Measurements from ENCODE around the gene DOK7. TPM values are rescaled to one million over a fixed set of nuclear protein-coding genes. Genes with fewer than 3 reads are reported as not detected.

The DOK7 gene
- total RNA-seq, 1 experiment from 2014 or later: not detected

DNA sequence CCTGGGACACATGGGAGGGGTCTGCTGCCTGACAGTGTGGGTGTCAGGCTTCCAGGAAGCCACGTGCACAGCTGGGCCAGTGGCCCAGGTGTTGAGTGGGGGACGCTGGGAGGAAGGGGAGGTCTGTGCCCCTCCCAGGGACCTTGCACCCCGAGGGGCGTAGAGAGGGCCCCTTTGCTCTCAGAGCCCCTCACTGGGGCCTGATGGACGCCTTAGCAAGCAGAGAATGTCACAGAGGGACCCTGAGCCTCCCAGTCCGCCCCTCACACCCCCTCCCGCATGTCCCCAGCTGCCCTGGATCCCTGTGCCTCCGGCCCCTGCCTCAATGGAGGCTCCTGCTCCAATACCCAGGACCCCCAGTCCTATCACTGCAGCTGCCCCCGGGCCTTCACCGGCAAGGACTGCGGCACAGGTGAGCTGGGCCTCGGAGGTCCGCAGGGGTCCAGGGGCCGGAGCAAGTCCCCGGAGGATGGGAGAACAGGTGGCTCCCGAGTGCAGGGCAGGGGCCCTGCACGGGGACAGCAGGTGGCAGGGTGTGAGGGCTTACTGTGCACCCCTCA, 19.3 kb upstream of the DOK7 start:
- CTCF ChIA-PET: interaction anchor here (0.6 to 1.0 kb wide), 4 partner anchors 37 to 98 kb away, joined by 3 to 5 read pairs (median 3); no protein-coding TSS in a partner anchor
- POLR2A ChIA-PET (ENCODE audit: low non-redundant PET): no interaction called here
- intact Hi-C loops (cut with micrococcal nuclease; ENCODE audit: unreplicated experiment): loop anchor here (1.0 to 10.0 kb wide), 3 partner anchors 98 to 337 kb away; no protein-coding TSS in a partner anchor

DNA sequence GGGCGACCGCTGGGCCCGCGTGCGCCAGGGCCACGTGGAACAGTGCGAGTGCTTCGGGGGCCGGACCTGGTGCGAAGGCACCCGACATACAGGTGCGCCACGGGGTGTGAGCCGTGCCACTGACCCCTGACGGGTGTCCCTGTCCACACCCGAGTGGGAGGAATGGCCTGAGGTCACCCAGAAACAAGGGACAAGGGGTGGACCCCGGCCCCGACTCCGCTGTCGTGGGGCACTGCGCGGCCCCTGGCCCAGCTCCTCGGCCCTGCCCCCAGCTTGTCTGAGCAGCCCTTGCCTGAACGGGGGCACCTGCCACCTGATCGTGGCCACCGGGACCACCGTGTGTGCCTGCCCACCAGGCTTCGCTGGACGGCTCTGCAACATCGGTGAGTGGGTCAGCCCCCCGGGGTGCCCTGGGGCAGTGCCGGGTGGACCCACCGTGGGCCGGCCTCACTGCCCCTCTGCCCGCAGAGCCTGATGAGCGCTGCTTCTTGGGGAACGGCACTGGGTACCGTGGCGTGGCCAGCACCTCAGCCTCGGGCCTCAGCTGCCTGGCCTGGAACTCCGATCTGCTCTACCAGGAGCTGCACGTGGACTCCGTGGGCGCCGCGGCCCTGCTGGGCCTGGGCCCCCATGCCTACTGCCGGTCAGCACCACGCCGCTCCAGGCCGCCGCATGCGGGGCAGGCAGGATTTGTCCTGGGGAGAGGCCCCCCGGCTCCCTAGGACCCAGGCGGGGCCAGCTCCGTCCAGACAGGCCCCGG, 18.6 kb upstream of the DOK7 start:
- no TSS peak for BruUV-seq (replicated peaks)
- Histone ChIP-seq H3K4me3 (ENCODE audit: low read depth, low read length, poor library complexity, severe bottlenecking) (no peak overlapping the region), H3K9me3 (ENCODE audit: low read depth, low read length, poor library complexity, severe bottlenecking) (no peaks in the 10 kb centered on the region), H3K36me3 (ENCODE audit: insufficient read depth, low read length, poor library complexity, severe bottlenecking) (no peaks in the 10 kb centered on the region), H3K27ac (ENCODE audit: low read depth, low read length, poor library complexity, severe bottlenecking) (no peak overlapping the region), H3K4me1 (ENCODE audit: insufficient read depth, low read length, poor library complexity, severe bottlenecking) (no peaks in the 10 kb centered on the region), H3K27me3 (replicated peaks; ENCODE audit: insufficient read depth, low read depth, low read length, poor library complexity) (no peaks in the 10 kb centered on the region)
- CTCF ChIA-PET: no interaction called here
- intact Hi-C loops (cut with micrococcal nuclease; ENCODE audit: unreplicated experiment): loop anchor here (5.0 to 10.0 kb wide), 2 partner anchors 250 to 337 kb away; no protein-coding TSS in a partner anchor
- POLR2A ChIA-PET (ENCODE audit: low non-redundant PET): no interaction called here
- TF ChIP-seq, protein P1, sequence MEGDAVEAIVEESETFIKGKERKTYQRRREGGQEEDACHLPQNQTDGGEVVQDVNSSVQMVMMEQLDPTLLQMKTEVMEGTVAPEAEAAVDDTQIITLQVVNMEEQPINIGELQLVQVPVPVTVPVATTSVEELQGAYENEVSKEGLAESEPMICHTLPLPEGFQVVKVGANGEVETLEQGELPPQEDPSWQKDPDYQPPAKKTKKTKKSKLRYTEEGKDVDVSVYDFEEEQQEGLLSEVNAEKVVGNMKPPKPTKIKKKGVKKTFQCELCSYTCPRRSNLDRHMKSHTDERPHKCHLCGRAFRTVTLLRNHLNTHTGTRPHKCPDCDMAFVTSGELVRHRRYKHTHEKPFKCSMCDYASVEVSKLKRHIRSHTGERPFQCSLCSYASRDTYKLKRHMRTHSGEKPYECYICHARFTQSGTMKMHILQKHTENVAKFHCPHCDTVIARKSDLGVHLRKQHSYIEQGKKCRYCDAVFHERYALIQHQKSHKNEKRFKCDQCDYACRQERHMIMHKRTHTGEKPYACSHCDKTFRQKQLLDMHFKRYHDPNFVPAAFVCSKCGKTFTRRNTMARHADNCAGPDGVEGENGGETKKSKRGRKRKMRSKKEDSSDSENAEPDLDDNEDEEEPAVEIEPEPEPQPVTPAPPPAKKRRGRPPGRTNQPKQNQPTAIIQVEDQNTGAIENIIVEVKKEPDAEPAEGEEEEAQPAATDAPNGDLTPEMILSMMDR (conservative IDR thresholded peaks at IDR 0.05; ENCODE audit: low read depth, low read length): no peak
- no peak for TF ChIP-seq EZH2 (IDR thresholded peaks at IDR 0.05; ENCODE audit: borderline replicate concordance, low read depth, low read length, poor library complexity, severe bottlenecking)
- no peak for DNase-seq (ENCODE audit: low spot score)

More for the DNA sequence above, 19.3 kb upstream of the DOK7 start:
- Histone ChIP-seq H3K27ac (ENCODE audit: low read depth, low read length, poor library complexity, severe bottlenecking) (no peak overlapping the region), H3K4me3 (ENCODE audit: low read depth, low read length, poor library complexity, severe bottlenecking) (no peak overlapping the region), H3K4me1 (ENCODE audit: insufficient read depth, low read length, poor library complexity, severe bottlenecking) (no peaks in the 10 kb centered on the region), H3K9me3 (ENCODE audit: low read depth, low read length, poor library complexity, severe bottlenecking) (no peaks in the 10 kb centered on the region), H3K27me3 (replicated peaks; ENCODE audit: insufficient read depth, low read depth, low read length, poor library complexity) (no peaks in the 10 kb centered on the region), H3K36me3 (ENCODE audit: insufficient read depth, low read length, poor library complexity, severe bottlenecking) (no peaks in the 10 kb centered on the region)
- BruUV-seq (replicated peaks): no TSS peak
- TF ChIP-seq EZH2 (IDR thresholded peaks at IDR 0.05; ENCODE audit: borderline replicate concordance, low read depth, low read length, poor library complexity, severe bottlenecking): no peak
- TF ChIP-seq, protein P1 (conservative IDR thresholded peaks at IDR 0.05; ENCODE audit: low read depth, low read length): no peak; the same call in 1 of the 2 replicates
- no peak for DNase-seq (ENCODE audit: low spot score)

DNA sequence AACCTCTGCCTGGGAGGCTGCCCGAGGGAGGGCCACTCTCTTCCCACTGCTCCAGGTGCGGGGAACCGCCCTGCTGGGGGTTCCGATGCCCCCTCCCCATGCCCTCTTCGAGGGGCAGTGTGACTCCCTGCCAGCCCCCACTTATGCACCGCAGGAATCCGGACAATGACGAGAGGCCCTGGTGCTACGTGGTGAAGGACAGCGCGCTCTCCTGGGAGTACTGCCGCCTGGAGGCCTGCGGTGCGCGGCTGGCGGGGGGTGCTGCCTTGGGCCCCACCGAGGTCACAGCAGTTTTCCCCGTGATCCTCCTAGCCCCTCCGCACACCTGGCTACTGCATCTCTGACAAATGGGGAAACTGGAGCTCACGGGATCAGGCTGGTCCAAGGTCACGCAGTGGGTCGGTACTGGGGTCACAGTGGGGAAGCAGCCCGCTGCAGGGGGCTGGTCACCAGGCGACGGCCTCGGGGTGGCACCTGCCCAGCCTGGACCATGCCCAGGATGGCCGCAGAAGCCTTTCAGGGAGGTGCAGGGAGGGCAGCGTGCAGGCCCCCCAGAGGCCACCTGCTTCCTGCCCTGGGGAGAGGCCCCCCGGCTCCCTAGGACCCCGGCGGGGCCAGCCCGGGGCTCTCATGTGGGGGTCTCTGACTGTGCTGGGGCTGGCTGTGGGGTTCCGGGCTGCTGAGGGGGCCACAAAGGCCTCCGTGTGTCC, 17.8 kb upstream of the DOK7 start:
- no peak overlapping the region for H3K27ac ChIP-seq (ENCODE audit: low read depth, low read length, poor library complexity, severe bottlenecking)
- H3K4me3 ChIP-seq (ENCODE audit: low read depth, low read length, poor library complexity, severe bottlenecking): no peak overlapping the region
- intact Hi-C loops (cut with micrococcal nuclease; ENCODE audit: unreplicated experiment): loop anchor here (10.0 kb wide), 1 partner anchor 250 kb away; no protein-coding TSS in a partner anchor
- no peaks in the 10 kb centered on the region for H3K36me3 ChIP-seq (ENCODE audit: insufficient read depth, low read length, poor library complexity, severe bottlenecking)
- no peaks in the 10 kb centered on the region for H3K4me1 ChIP-seq (ENCODE audit: insufficient read depth, low read length, poor library complexity, severe bottlenecking)
- POLR2A ChIA-PET (ENCODE audit: low non-redundant PET): no interaction called here
- H3K9me3 ChIP-seq (ENCODE audit: low read depth, low read length, poor library complexity, severe bottlenecking): no peaks in the 10 kb centered on the region
- no peak for DNase-seq (ENCODE audit: low spot score)
- H3K27me3 ChIP-seq (replicated peaks; ENCODE audit: insufficient read depth, low read depth, low read length, poor library complexity): no peaks in the 10 kb centered on the region
- TF ChIP-seq, protein P1 (conservative IDR thresholded peaks at IDR 0.05; ENCODE audit: low read depth, low read length): no peak
- TF ChIP-seq EZH2 (IDR thresholded peaks at IDR 0.05; ENCODE audit: borderline replicate concordance, low read depth, low read length, poor library complexity, severe bottlenecking): no peak
- CTCF ChIA-PET: no interaction called here
- BruUV-seq (replicated peaks): no TSS peak

All from A673 (cell line).